ENCODE measurements around the gene MCM3AP. TPM values are rescaled to one million over a fixed set of nuclear protein-coding genes. Genes with fewer than 3 reads are reported as not detected.

The MCM3AP gene
- total RNA-seq, 2 experiments from 2014 or later, result 109 to 166 TPM

DNA sequence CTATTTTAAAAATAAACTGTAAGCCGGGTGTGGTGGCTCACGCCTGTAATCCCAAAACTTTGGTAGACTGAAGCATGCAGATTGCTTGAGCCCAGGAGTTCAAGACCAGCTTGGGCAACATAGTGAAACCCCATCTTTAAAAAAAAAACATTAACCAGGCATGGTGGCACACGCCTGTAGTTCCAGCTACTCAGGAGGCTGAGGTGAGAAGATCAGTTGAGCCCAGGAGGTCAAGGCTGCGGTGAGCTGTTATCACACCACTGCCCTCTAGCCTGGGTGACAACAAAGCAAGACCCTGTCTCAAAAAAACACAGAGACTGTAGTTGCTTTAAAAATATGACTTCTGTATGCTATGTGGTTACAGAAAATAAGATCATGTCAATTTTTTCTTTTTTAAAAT, 32.6 kb downstream of the MCM3AP start:
- DNase-seq (ENCODE audit: low spot score), result no peak
- TF ChIP-seq, protein P1, sequence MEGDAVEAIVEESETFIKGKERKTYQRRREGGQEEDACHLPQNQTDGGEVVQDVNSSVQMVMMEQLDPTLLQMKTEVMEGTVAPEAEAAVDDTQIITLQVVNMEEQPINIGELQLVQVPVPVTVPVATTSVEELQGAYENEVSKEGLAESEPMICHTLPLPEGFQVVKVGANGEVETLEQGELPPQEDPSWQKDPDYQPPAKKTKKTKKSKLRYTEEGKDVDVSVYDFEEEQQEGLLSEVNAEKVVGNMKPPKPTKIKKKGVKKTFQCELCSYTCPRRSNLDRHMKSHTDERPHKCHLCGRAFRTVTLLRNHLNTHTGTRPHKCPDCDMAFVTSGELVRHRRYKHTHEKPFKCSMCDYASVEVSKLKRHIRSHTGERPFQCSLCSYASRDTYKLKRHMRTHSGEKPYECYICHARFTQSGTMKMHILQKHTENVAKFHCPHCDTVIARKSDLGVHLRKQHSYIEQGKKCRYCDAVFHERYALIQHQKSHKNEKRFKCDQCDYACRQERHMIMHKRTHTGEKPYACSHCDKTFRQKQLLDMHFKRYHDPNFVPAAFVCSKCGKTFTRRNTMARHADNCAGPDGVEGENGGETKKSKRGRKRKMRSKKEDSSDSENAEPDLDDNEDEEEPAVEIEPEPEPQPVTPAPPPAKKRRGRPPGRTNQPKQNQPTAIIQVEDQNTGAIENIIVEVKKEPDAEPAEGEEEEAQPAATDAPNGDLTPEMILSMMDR (conservative IDR thresholded peaks at IDR 0.05; ENCODE audit: low read length), result no peak
- TF ChIP-seq EZH2phosphoT487 (IDR thresholded peaks at IDR 0.05; ENCODE audit: borderline replicate concordance, low read depth, low read length), result no peak
- no peak overlapping the region for H3K4me3 ChIP-seq (ENCODE audit: low read depth, low read length, poor library complexity, severe bottlenecking)
- H3K4me1 ChIP-seq (ENCODE audit: insufficient read depth, low read length, poor library complexity, severe bottlenecking), result peaks cover 48% of the 10 kb centered on the region
- no peaks in the 10 kb centered on the region for H4K20me1 ChIP-seq (ENCODE audit: insufficient read depth, low read length)
- peaks cover 93% of the 10 kb centered on the region for H3K36me3 ChIP-seq (ENCODE audit: insufficient read depth, low read length)
- no peak overlapping the region for H3K4me2 ChIP-seq (ENCODE audit: low read length)
- BruUV-seq (replicated peaks), result no TSS peak
- intact Hi-C loops (cut with micrococcal nuclease; ENCODE audit: unreplicated experiment), result no loop called here
- CTCF ChIA-PET (ENCODE audit: unreplicated experiment), result no interaction called here
- no peaks in the 10 kb centered on the region for H3K9me3 ChIP-seq (ENCODE audit: low read length)
- H3K27ac ChIP-seq (ENCODE audit: low read depth, low read length, poor library complexity, severe bottlenecking), result no peak overlapping the region
- no peaks in the 10 kb centered on the region for H3K79me2 ChIP-seq (ENCODE audit: insufficient read depth, low read depth, low read length)
- H2AFZ ChIP-seq (ENCODE audit: low read length), result no peak overlapping the region
- no peaks in the 10 kb centered on the region for H3K9me2 ChIP-seq (ENCODE audit: insufficient read depth, low read length)
- POLR2A ChIA-PET, result interaction anchor here (0.6 to 0.9 kb wide), 3 partner anchors 18 to 180 kb away, joined by 3 read pairs; no protein-coding TSS in a partner anchor

GRCh38 chr21:46250146-46250725, 35.2 kb downstream of the MCM3AP start:
- intact Hi-C loops (cut with micrococcal nuclease; ENCODE audit: unreplicated experiment), result no loop called here
- peak overlapping the region; percentile 53 for H3K27ac ChIP-seq (ENCODE audit: low read depth, low read length, poor library complexity, severe bottlenecking)

DNA sequence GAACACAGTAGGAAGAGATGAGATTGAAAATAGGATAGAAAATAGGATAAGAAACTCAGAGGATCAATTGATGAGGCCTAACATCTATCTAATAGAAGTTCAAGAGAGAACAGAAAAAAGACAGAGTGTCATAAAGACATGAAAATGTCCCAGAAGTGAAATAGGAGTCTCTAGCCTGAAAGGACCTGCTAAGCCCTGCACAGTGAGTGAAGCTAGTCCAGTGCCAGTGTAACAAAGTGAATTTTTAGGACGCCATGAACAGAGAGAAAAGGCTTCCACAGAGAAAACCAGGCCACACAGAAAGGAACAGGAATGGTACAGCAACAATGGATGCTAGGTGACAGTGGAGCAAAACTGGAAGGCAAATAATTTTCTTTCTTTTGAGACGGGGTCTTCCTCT, 36.6 kb downstream of the MCM3AP start:
- no peaks in the 10 kb centered on the region for H3K79me2 ChIP-seq (ENCODE audit: insufficient read depth, low read depth, low read length)
- ChIA-PET CTCF (ENCODE audit: unreplicated experiment) (no interaction called here), POLR2A (interaction anchor here (0.6 kb wide), 1 partner anchor 8 kb away, joined by 4 read pairs; no protein-coding TSS in a partner anchor)
- TF ChIP-seq, protein P1 (conservative IDR thresholded peaks at IDR 0.05; ENCODE audit: low read length), result no peak
- no peak for TF ChIP-seq EZH2phosphoT487 (IDR thresholded peaks at IDR 0.05; ENCODE audit: borderline replicate concordance, low read depth, low read length)
- TSS peak; percentile 36 for BruUV-seq (replicated peaks)
- intact Hi-C loops (cut with micrococcal nuclease; ENCODE audit: unreplicated experiment), result no loop called here
- H3K27ac ChIP-seq (ENCODE audit: low read depth, low read length, poor library complexity, severe bottlenecking), result no peak overlapping the region
- no peak overlapping the region for H3K4me3 ChIP-seq (ENCODE audit: low read depth, low read length, poor library complexity, severe bottlenecking)
- no peak for DNase-seq (ENCODE audit: low spot score)
- H3K9me3 ChIP-seq (ENCODE audit: low read length), result no peaks in the 10 kb centered on the region
- H3K9me2 ChIP-seq (ENCODE audit: insufficient read depth, low read length), result no peaks in the 10 kb centered on the region
- H2AFZ ChIP-seq (ENCODE audit: low read length), result no peak overlapping the region
- H3K4me1 ChIP-seq (ENCODE audit: insufficient read depth, low read length, poor library complexity, severe bottlenecking), result peaks cover 40% of the 10 kb centered on the region
- H3K4me2 ChIP-seq (ENCODE audit: low read length), result no peak overlapping the region
- H3K36me3 ChIP-seq (ENCODE audit: insufficient read depth, low read length), result peaks cover 96% of the 10 kb centered on the region
- no peaks in the 10 kb centered on the region for H4K20me1 ChIP-seq (ENCODE audit: insufficient read depth, low read length)

More at GRCh38 chr21:46250146-46250725, 35.2 kb downstream of the MCM3AP start:
- ChIA-PET CTCF (ENCODE audit: unreplicated experiment) (no interaction called here), POLR2A (interaction anchor here (0.8 to 1.4 kb wide), 2 partner anchors 9 to 10 kb away, joined by 4 to 6 read pairs; no protein-coding TSS in a partner anchor)
- Histone ChIP-seq H2AFZ (ENCODE audit: low read length) (no peak overlapping the region), H4K20me1 (ENCODE audit: insufficient read depth, low read length) (no peaks in the 10 kb centered on the region), H3K36me3 (ENCODE audit: insufficient read depth, low read length) (peaks cover 96% of the 10 kb centered on the region), H3K4me1 (ENCODE audit: insufficient read depth, low read length, poor library complexity, severe bottlenecking) (peaks cover 50% of the 10 kb centered on the region), H3K9me2 (ENCODE audit: insufficient read depth, low read length) (no peaks in the 10 kb centered on the region), H3K4me3 (ENCODE audit: low read depth, low read length, poor library complexity, severe bottlenecking) (no peak overlapping the region), H3K9me3 (ENCODE audit: low read length) (no peaks in the 10 kb centered on the region), H3K79me2 (ENCODE audit: insufficient read depth, low read depth, low read length) (no peaks in the 10 kb centered on the region), H3K4me2 (ENCODE audit: low read length) (peak overlapping the region; percentile 34)
- DNase-seq (ENCODE audit: low spot score), result peak; percentile 54
- no peak for TF ChIP-seq EZH2phosphoT487 (IDR thresholded peaks at IDR 0.05; ENCODE audit: borderline replicate concordance, low read depth, low read length)
- TF ChIP-seq, protein P1 (conservative IDR thresholded peaks at IDR 0.05; ENCODE audit: low read length), result no peak
- BruUV-seq (replicated peaks), result no TSS peak

Measured in OCI-LY7 (cell line).